Left lung (tissue), 10 donors: ENCODE measurements around the gene ISLR. TPM values are rescaled to one million over a fixed set of nuclear protein-coding genes. Genes with fewer than 3 reads are reported as not detected.
A peak's percentile ranks its signal among the peaks of the same experiment; 100 is the strongest.

Experiments
- ATAC-seq: fragments of 200-7000 bp; cut with Tn5 transposase; one replicate; pipeline ENCODE4 v1.9.1; 2020; ENCODE audit warnings: moderate library complexity
- DNase-seq, 4 donors: peaks; one replicate each; pipeline ENCODE4 v3.0.0-alpha.2; 2013 to 2020
- H3K27ac ChIP-seq, 2 donors: fragments of 200-600 bp; sonication (generic) in 1 of 2; one replicate each; pipeline versions ENCODE4 v1.5.0 to v1.8.0; 2020 to 2021
- H3K27me3 ChIP-seq, 2 donors: fragments of 200-600 bp; sonication (generic) in 1 of 2; one replicate each; pipeline versions ENCODE4 v1.5.0 to v1.8.0; 2020 to 2021
- H3K36me3 ChIP-seq, 2 donors: fragments of 200-600 bp; sonication (generic) in 1 of 2; one replicate each; pipeline versions ENCODE4 v1.5.0 to v1.8.0; 2020 to 2021
- H3K4me1 ChIP-seq, 2 donors: fragments of 200-600 bp; one replicate each; pipeline ENCODE4 v1.8.0; 2021
- H3K4me3 ChIP-seq, 2 donors: fragments of 200-600 bp; sonication (generic) in 1 of 2; one replicate each; pipeline versions ENCODE4 v1.5.0 to v1.8.0; 2020 to 2021; ENCODE audit warnings: mild to moderate bottlenecking in 1 of 2
- H3K9me3 ChIP-seq, 2 donors: fragments of 200-600 bp; sonication (generic) in 1 of 2; one replicate each; pipeline versions ENCODE4 v1.5.0 to v1.8.0; 2020 to 2021
- intact Hi-C, 2 donors: fragments of 100-400 bp; cut with DNase I; formaldehyde crosslinking; loops; one replicate each; pipeline versions ENCODE4 v1.11.2 to v1.14.2; 2022
- polyA plus RNA-seq, 6 donors: library from polyadenylated mRNA; unstranded; fragments of 120-200 nt; gene quantifications; one replicate each; pipeline ENCODE4 v1.2.1, GENCODE V29; 2013; ENCODE audit not compliant: insufficient read length in 6 of 6
- total RNA-seq, 2 donors: library from RNA; stranded (reverse); fragmentation: NEBNext Ultra II Directional; extraction: Animal tissue kit (Norgen Biotek cat#: 25700); gene quantifications; one replicate each; pipeline ENCODE4 v1.2.1, GENCODE V29; 2021
- TF ChIP-seq, protein P1 (sequence below), 2 donors: fragments of 200-600 bp; sonication (generic) in 1 of 2; IDR thresholded peaks; one replicate each; pipeline versions ENCODE4 v1.5.0 to v1.8.0; 2021; ENCODE audit warnings: antibody characterized with exemption in 2 of 2
- donor health status: DM: no; HTN: yes; CAD: no.
- donor health status: DM: no; HTN: no; CAD: no.

Gene ISLR
- total and polyA plus RNA-seq, 8 donors = 10.4 to 60.1 (median 52.6) TPM

DNA sequence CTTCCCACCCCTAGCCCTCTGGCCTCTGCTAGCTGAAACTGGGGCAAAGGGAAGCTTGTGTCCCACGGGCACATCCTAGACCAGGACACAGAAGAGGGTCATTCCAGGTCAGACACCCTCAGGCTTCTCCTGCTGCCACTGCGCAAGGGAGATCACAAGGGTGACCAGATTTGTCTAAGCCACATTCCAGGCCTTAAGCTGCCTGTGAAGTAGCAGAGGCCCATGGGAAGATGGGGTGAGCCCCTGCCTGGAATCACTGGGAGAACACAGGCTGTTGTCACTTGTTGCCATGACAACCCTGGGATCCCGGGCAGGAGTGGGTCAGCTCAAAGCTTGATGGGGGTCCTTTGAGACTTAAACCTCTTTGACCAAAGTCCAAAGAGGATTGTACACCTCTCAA is 18.3 kb downstream of the ISLR start:
- Histone ChIP-seq H3K4me1 (peaks cover 7 to 12% of the 10 kb centered on the region in 2 donors), H3K4me3 (no peak overlapping the region), H3K9me3 (no peaks in the 10 kb centered on the region), H3K36me3 (no peaks in the 10 kb centered on the region), H3K27ac (no peak overlapping the region), H3K27me3 (no peaks in the 10 kb centered on the region)
- TF ChIP-seq, protein P1, sequence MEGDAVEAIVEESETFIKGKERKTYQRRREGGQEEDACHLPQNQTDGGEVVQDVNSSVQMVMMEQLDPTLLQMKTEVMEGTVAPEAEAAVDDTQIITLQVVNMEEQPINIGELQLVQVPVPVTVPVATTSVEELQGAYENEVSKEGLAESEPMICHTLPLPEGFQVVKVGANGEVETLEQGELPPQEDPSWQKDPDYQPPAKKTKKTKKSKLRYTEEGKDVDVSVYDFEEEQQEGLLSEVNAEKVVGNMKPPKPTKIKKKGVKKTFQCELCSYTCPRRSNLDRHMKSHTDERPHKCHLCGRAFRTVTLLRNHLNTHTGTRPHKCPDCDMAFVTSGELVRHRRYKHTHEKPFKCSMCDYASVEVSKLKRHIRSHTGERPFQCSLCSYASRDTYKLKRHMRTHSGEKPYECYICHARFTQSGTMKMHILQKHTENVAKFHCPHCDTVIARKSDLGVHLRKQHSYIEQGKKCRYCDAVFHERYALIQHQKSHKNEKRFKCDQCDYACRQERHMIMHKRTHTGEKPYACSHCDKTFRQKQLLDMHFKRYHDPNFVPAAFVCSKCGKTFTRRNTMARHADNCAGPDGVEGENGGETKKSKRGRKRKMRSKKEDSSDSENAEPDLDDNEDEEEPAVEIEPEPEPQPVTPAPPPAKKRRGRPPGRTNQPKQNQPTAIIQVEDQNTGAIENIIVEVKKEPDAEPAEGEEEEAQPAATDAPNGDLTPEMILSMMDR (IDR thresholded peaks at IDR 0.05) = no peak
- intact Hi-C loops = no loop called here
- ATAC-seq = no peak
- DNase-seq = peak in 1 of 4 donors; percentile 15

DNA sequence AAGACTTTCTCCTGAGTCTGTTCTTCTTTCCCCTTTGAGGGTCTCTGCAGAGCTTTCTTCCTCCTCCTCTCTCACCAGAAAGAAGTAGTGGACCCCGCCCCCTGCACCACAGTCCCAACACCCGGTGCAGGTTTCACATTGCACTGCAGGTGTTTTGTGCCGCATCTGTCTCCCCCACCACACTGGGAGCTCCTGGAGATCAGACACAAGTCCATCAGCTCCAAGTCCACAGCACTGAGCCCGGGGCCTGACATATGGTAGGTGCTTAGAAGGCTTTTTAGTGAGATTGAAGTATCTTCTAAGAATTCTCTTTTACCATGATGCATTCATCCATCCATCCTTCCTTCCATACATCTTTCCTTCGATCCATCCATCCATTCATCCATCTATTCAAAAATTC is 19.2 kb downstream of the ISLR start:
- peak in 1 of 4 donors; percentile 22 for DNase-seq
- no peak for ATAC-seq
- TF ChIP-seq, protein P1 (IDR thresholded peaks at IDR 0.05) = no peak
- H3K4me3 ChIP-seq = no peak overlapping the region
- H3K27ac ChIP-seq = no peak overlapping the region
- intact Hi-C loops = no loop called here
- no peaks in the 10 kb centered on the region for H3K36me3 ChIP-seq
- H3K4me1 ChIP-seq = peaks cover 7 to 14% of the 10 kb centered on the region in 2 donors
- no peaks in the 10 kb centered on the region for H3K27me3 ChIP-seq
- H3K9me3 ChIP-seq = no peaks in the 10 kb centered on the region

DNA sequence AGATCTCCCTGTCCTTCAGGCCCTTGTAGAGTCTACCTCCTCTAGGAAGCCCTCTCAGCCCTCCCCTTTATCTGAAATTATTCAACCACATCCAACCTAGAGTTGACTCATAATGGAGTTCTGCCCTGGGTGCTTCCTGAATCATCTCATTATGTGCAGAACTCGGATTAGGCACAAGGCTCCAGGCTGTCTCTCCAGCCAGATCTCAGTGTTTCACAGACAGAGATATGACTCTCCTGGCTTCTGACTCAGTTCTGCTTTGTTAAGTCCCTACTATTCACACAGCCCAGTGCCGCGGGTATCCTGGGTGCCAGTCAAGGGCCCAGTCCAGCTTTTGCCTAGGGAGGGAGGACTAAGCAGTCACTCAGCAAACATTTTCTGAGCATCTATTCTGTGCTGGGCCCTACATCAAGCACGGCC is 19.8 kb downstream of the ISLR start:
- ATAC-seq (peak; percentile 42), DNase-seq (peak in 1 of 4 donors; percentile 20)
- Histone ChIP-seq H3K4me1 (peaks cover 7 to 14% of the 10 kb centered on the region in 2 donors), H3K27me3 (no peaks in the 10 kb centered on the region), H3K9me3 (no peaks in the 10 kb centered on the region), H3K4me3 (no peak overlapping the region), H3K36me3 (no peaks in the 10 kb centered on the region), H3K27ac (no peak overlapping the region)
- TF ChIP-seq, protein P1 (IDR thresholded peaks at IDR 0.05) = no peak
- intact Hi-C loops = no loop called here

DNA sequence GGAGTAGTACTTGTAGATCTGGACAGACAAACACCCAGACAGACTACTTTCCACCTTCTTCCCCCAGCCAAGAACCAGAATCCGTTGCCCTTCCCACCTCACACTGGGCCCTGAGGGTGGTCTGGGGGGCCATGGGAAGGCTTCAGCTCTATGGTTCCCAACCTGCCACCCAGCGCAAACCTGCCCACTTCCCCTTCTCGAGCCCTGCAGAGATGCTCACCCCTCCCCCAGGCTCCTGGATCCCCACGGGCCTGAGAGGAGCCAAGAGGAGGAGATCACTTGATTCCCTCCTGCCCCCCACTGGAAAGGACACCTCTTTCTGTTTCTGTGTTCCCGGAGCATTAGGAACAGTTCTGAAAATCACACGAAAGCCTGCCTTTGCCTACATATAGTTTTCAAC is 20.4 kb downstream of the ISLR start:
- no peak overlapping the region for H3K4me3 ChIP-seq
- TF ChIP-seq, protein P1 (IDR thresholded peaks at IDR 0.05) = no peak
- DNase-seq (peak in 1 of 4 donors; percentile 22), ATAC-seq (no peak)
- intact Hi-C loops = no loop called here
- no peak overlapping the region for H3K27ac ChIP-seq
- no peaks in the 10 kb centered on the region for H3K9me3 ChIP-seq
- H3K4me1 ChIP-seq = peaks cover 7 to 14% of the 10 kb centered on the region in 2 donors
- no peaks in the 10 kb centered on the region for H3K36me3 ChIP-seq
- H3K27me3 ChIP-seq = no peaks in the 10 kb centered on the region

DNA sequence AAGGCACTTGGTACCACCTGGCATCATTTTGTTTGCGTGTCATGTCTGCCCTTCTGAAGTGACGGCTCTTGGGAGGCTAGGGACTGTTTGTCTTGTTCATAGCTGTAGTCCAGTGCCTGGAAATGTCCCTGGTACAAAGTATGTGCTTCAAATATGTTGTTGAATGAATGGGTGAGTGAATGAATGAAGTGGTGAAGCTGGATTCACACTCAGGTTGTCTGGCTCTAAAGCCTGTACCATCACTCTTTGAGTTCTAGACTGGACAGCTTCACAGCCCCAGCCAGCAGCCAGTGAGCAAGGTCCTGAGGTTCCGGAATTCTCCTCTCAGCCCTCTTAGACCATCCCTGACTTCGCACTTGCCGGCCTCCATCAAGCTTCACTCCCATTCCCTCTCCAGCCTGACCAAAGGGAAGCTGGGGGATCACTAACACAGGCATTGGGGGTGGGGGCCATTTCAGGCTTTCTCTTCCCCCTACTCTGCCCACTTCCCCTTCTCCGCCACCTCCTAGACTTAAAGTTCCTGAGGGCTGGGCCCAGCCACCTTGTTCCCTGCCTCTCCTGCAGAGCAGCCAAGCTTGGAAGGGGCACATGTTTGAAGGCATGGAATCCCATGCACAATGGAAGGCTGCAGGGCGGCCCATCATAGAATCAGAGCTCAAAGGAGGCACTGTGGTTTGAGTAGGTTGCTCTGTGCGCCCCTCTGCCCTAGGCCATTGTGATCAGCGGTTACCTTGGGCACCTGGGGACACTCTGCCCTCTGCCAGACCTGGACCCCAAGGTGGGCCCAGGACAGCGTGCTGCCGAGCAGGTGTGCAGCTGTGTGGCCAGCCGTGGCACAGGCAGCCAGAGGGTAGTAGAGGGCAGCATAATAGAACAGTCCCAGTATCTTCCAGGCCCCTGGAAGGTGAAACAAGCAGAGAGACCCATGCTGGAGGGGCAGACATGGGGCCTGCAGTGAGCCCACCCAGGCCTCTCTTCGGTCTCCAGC is 21.4 kb downstream of the ISLR start:
- TF ChIP-seq, protein P1 (IDR thresholded peaks at IDR 0.05) = no peak
- Histone ChIP-seq H3K9me3 (no peaks in the 10 kb centered on the region), H3K36me3 (no peaks in the 10 kb centered on the region), H3K27ac (no peak overlapping the region), H3K4me1 (peaks cover 7 to 14% of the 10 kb centered on the region in 2 donors), H3K27me3 (no peaks in the 10 kb centered on the region), H3K4me3 (no peak overlapping the region)
- ATAC-seq (no peak), DNase-seq (peak in 1 of 4 donors; percentile 50)
- intact Hi-C loops = no loop called here
